Psoas muscle (tissue), 8 donors: Measurements from ENCODE around the gene HAUS8. TPM values are rescaled to one million over a fixed set of nuclear protein-coding genes. Genes with fewer than 3 reads are reported as not detected.
"Not testable (repeated sequence)": the region's sequence is repeated elsewhere in the genome, so short reads cannot be mapped to it uniquely, and the experiment has no call there.

ENCODE experiments used
- ATAC-seq, 4 donors: fragments of 200-7000 bp; cut with Tn5 transposase; one replicate each; pipeline ENCODE4 v1.9.1; 2020; ENCODE audit warnings: moderate library complexity in 3 of 4, mild to moderate bottlenecking in 2 of 4
- DNase-seq, 2 donors: peaks; one replicate each; pipeline ENCODE4 v3.0.0-alpha.2; 2020
- H3K27ac ChIP-seq: fragments of 200-600 bp; one replicate; pipeline ENCODE4 v1.8.0; 2022
- H3K27me3 ChIP-seq, 3 donors: fragments of 200-600 bp in 1 of 3; one replicate each; pipeline versions ENCODE4 v1.6.1 to v1.8.0; 2013 to 2022; ENCODE audit warnings: low read length in 2 of 3, mild to moderate bottlenecking in 2 of 3, moderate library complexity in 1 of 3; ENCODE audit not compliant: insufficient read depth in 3 of 3
- H3K36me3 ChIP-seq, 2 donors: fragments of 200-600 bp in 1 of 2; one replicate each; pipeline versions ENCODE4 v1.6.1 to v1.8.0; 2013 to 2022; ENCODE audit warnings: low read depth in 1 of 2, mild to moderate bottlenecking in 1 of 2, moderate library complexity in 1 of 2; ENCODE audit not compliant: insufficient read depth in 1 of 2
- H3K4me1 ChIP-seq: fragments of 200-600 bp; one replicate; pipeline ENCODE4 v1.8.0; 2022
- H3K4me3 ChIP-seq: fragments of 200-600 bp; one replicate; pipeline ENCODE4 v1.8.0; 2022; ENCODE audit warnings: mild to moderate bottlenecking
- H3K9me3 ChIP-seq: fragments of 200-600 bp; one replicate; pipeline ENCODE4 v1.8.0; 2022
- CTCF ChIP-seq: fragments of 200-600 bp; IDR thresholded peaks from one replicate; pipeline ENCODE4 v1.8.0; 2022; ENCODE audit warnings: antibody characterized with exemption
- WGBS, 3 donors: extraction: QIAGEN DNeasy Blood & Tissue Kit; methylation state at CpG; one replicate each; pipeline versions ENCODE4 v1.1.6 to v1.1.7; 2013; 5-methylcytosine and 5-hydroxymethylcytosine counted together
- intact Hi-C, 2 donors: fragments of 100-400 bp; cut with DNase I; formaldehyde crosslinking; loops; one replicate each; pipeline versions ENCODE4 v1.11.0 to v1.14.2; 2022
- polyA plus RNA-seq, 3 donors: library from polyadenylated mRNA; stranded (reverse); fragments of 200-250 nt; gene quantifications; one replicate each; pipeline ENCODE4 v1.2.3, GENCODE V29; 2013
- total RNA-seq, 4 donors: library from RNA; stranded (reverse); fragmentation: NEBNext Ultra II Directional in 2 of 4; extraction: Animal tissue kit (Norgen Biotek cat#: 25700) in 2 of 4; gene quantifications; one replicate each; pipeline versions ENCODE4 v1.2.1 to v1.2.4, GENCODE V29; 2021 to 2023
- donor health status: healthy with polysubstance abuse.
- donor health status: DM: no; HTN: no; CAD: no; lungs with moderate emphysema.
- donor health status: Bipolar disorder and iron deficiency.
- donor health status: healthy.
- donor health status: DM: yes; HTN: yes; CAD: no.
- donor health status: DM: no; HTN: no; CAD: no.
- donor health status: DM: no; HTN: no; CAD: no.
- donor health status: DM: yes; HTN: yes; CAD: no.

The HAUS8 gene
- total and polyA plus RNA-seq, 7 donors: 1.8 to 5.9 (median 4.2) TPM

GRCh38 chr19:17021328-17021727 lies 53.9 kb downstream of the HAUS8 start:
- no peak for DNase-seq
- no peaks in the 10 kb centered on the region for H3K4me1 ChIP-seq
- H3K9me3 ChIP-seq: peaks cover 12% of the 10 kb centered on the region
- intact Hi-C loops: no loop called here
- H3K4me3 ChIP-seq: no peak overlapping the region
- no peak for ATAC-seq
- WGBS, 3 donors: 64 to 67% (median 67%) methylated on average over 1 of the region's 1 CpG
- peaks cover 0 to 33% (median 10%) of the 10 kb centered on the region in 3 donors for H3K27me3 ChIP-seq
- no peak overlapping the region for H3K27ac ChIP-seq
- no peaks in the 10 kb centered on the region for H3K36me3 ChIP-seq
- TF ChIP-seq CTCF: no peak

- Histone ChIP-seq H3K27me3 (peaks cover 0 to 28% (median 10%) of the 10 kb centered on the region in 3 donors), H3K27ac (no peak overlapping the region), H3K9me3 (peaks cover 12% of the 10 kb centered on the region), H3K4me3 (no peak overlapping the region), H3K4me1 (no peaks in the 10 kb centered on the region), H3K36me3 (no peaks in the 10 kb centered on the region)
- no peak for DNase-seq
- intact Hi-C loops: no loop called here
- ATAC-seq: no peak
- 64 to 79% (median 67%) methylated on average over 2 of the region's 2 CpGs for WGBS, 3 donors
- no peak for TF ChIP-seq CTCF
These were observed 54.4 kb downstream of the HAUS8 start for GRCh38 chr19:17020823-17021222.

DNA sequence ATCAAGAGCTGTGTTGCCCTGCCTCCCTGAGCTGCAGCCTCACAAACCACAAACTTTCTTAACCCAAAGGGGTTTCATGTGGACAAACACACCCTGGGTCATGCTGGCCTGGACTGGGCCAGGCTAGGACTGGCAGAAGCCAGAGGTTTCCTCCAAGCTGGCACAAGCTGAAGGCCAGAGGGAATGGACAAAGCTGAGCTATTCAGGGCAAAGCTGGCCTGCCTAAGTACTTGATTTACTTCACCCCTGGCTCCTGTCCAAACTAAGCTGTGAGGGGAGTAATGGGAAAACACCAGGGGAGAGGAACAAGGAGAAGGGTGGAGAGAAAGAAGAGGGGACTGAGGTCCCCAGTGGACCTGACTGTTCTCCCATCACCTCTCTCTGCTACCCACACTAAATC lies 54.9 kb downstream of the HAUS8 start:
- TF ChIP-seq CTCF: no peak
- intact Hi-C loops: no loop called here
- H3K27ac ChIP-seq: no peak overlapping the region
- peaks cover 0 to 27% (median 10%) of the 10 kb centered on the region in 3 donors for H3K27me3 ChIP-seq
- H3K9me3 ChIP-seq: peaks cover 12% of the 10 kb centered on the region
- ATAC-seq: no peak
- H3K4me1 ChIP-seq: no peaks in the 10 kb centered on the region
- no peak for DNase-seq
- no peak overlapping the region for H3K4me3 ChIP-seq
- H3K36me3 ChIP-seq: no peaks in the 10 kb centered on the region

DNA sequence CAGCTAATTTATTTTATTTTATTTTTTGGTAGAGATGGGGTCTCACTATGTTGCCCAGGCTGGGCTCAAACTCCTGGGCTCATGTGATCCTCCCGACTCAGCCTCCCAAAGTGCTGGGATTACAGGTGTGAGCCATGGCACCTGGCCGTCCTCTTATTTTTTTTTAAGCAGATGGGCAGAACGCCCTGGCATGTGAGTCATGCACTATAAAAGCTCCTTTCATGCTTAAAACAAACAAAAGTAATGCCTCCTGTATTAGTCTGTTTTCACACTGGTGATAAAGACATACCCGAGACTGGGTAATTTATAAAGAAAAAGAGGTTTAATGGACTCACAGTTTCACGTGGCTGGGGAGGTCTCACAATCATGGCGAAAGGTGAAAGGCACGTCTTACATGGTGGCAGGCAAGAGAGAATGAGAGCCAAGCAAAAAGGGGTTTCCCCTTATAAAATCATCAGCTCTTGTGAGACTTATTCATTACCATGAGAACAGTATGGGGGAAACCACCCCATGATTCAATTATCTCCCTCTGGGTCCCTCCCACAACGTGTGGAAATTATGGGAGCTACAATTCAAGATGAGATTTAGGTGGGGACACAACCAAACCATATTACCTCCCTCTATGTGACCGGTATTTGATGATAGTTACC lies 60.9 kb downstream of the HAUS8 start:
- WGBS, 3 donors: 66 to 72% (median 71%) methylated on average over 9 of the region's 9 CpGs

DNA sequence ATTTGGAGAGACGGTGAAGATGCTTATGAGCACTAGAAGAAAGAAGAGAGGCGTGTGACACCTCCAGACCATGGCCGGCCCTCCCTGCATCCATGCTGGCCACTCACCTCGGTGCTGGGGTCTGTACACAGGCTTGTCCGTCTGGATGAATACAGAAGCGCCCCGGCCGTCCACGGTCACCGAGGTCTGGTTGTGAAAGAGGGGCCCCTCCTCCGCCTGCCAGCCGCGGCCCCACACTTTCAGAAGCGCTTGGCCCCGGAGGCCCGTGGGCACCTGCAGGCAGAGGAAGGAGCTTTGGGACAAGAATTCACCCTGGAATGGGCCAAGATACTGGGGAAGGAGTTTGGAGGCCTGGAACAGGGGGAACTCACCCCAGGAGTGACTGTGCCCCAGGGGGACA lies 63.8 kb downstream of the HAUS8 start:
- no peaks in the 10 kb centered on the region for H3K36me3 ChIP-seq
- no peaks in the 10 kb centered on the region for H3K9me3 ChIP-seq
- WGBS, 3 donors: 83 to 95% (median 88%) methylated on average over 14 to 16 of the region's 16 CpGs
- intact Hi-C loops: no loop called here
- no peak overlapping the region for H3K27ac ChIP-seq
- peaks cover 0 to 7% (median 3%) of the 10 kb centered on the region in 3 donors for H3K27me3 ChIP-seq
- no peak for TF ChIP-seq CTCF
- H3K4me3 ChIP-seq: no peak overlapping the region
- ATAC-seq (no peak), DNase-seq (no peak)
- no peaks in the 10 kb centered on the region for H3K4me1 ChIP-seq

More for the DNA sequence above, 60.9 kb downstream of the HAUS8 start:
- DNase-seq, H3K27ac ChIP-seq, H3K4me3 ChIP-seq, H3K27me3 ChIP-seq, H3K4me1 ChIP-seq, intact Hi-C loops, H3K9me3 ChIP-seq, ATAC-seq, H3K36me3 ChIP-seq: not testable (repeated sequence)
